ENCODE data around the gene TSPAN11.

- no peak for TF ChIP-seq CTCF (IDR thresholded peaks at IDR 0.05)
- TF ChIP-seq EP300 (IDR thresholded peaks at IDR 0.05) = no peak
- TF ChIP-seq POLR2A (IDR thresholded peaks at IDR 0.05) = no peak
These were observed 83.4 kb downstream of the TSPAN11 start for GRCh38 chr12:31009976-31010375.

All from ovary (tissue), 3 donors.